Liver (tissue), 3 donors: Measurements from ENCODE around the gene TOR4A.

ENCODE experiments used
- CTCF ChIP-seq: fragments of 150-350 bp; IDR thresholded peaks from 2 replicates; pipeline ENCODE4 v1.5.1; 2017; ENCODE audit warnings: improper control_type of control experiment, low read depth, low read length; ENCODE audit not compliant: missing input control
- EGR1 ChIP-seq, 2 donors: IDR thresholded peaks; 2 replicates each; pipeline ENCODE4 v1.6.1; 2016 to 2018; ENCODE audit warnings: antibody characterized with exemption in 2 of 2, low read depth in 2 of 2
- FOXA1 ChIP-seq: IDR thresholded peaks from 2 replicates; pipeline ENCODE4 v1.6.1; 2016; ENCODE audit warnings: antibody characterized with exemption
- JUND ChIP-seq, 2 donors: IDR thresholded peaks; 2 replicates each; pipeline ENCODE4 v1.6.1; 2016; ENCODE audit warnings: antibody characterized with exemption in 2 of 2
- RAD21 ChIP-seq, 2 donors: IDR thresholded peaks; 2 replicates each; pipeline ENCODE4 v1.6.1; 2016; ENCODE audit warnings: antibody characterized with exemption in 2 of 2, mild to moderate bottlenecking in 2 of 2
- TAF1 ChIP-seq: conservative IDR thresholded peaks from 2 replicates; pipeline ENCODE4 v1.6.1; 2016; ENCODE audit warnings: antibody characterized with exemption, mild to moderate bottlenecking
- YY1 ChIP-seq: IDR thresholded peaks from 2 replicates; pipeline ENCODE4 v1.6.1; 2016; ENCODE audit warnings: antibody characterized with exemption, mild to moderate bottlenecking
- TF ChIP-seq, protein P1 (sequence below): IDR thresholded peaks from 2 replicates; pipeline ENCODE4 v1.6.1; 2016; ENCODE audit warnings: antibody characterized with exemption
- TF ChIP-seq, protein P2 (sequence below): IDR thresholded peaks from 2 replicates; pipeline ENCODE4 v1.6.1; 2016; ENCODE audit warnings: antibody characterized with exemption
- donor health status: healthy.
- donor health status: healthy.

DNA sequence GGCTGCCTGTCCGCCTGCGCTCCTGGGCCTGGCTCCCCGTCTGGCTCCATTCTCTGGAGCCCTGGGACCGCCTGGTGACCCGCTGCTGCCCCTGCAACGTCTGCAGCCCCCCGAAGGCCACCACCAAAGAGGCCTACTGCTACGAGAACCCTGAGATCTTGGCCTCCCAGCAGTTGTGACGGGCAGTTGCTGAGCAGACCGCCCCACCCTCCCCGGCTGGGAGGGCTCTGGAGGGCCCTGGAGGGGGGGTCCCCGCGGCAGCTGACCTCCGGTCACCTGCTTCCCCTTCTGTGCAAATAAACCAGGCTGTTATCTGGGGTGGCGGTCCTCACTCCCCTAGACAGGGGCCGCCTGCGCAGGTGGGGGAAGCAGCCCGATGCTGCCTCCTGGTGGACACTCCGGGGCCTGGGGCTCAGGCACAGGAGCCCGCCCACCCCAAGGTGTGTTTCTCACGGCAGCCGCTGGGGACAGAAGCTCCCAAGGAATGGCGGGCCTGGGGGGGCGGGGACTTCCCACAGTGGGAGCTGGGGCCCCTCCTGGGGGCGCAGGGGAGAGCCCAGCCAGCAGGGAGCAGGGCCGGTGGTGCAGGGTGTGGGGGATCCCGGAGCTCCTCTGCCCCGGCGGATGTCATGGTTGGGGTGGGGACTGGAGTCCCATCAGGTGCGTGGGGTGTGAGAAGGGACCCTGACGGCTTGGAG is 41.1 kb upstream of the TOR4A start:
- no peak for TF ChIP-seq YY1
- peak; percentile 100 for TF ChIP-seq CTCF
- TF ChIP-seq, protein P1, sequence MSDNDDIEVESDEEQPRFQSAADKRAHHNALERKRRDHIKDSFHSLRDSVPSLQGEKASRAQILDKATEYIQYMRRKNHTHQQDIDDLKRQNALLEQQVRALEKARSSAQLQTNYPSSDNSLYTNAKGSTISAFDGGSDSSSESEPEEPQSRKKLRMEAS: no peak
- no peak for TF ChIP-seq EGR1 (IDR thresholded peaks at IDR 0.05; ENCODE audit: low read depth in 2 of 2)
- TF ChIP-seq, protein P2, sequence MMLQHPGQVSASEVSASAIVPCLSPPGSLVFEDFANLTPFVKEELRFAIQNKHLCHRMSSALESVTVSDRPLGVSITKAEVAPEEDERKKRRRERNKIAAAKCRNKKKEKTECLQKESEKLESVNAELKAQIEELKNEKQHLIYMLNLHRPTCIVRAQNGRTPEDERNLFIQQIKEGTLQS: no peak
- TF ChIP-seq RAD21 (IDR thresholded peaks at IDR 0.05): peak; percentile 89 to 93
- TF ChIP-seq JUND (IDR thresholded peaks at IDR 0.05): no peak
- no peak for TF ChIP-seq TAF1
- TF ChIP-seq FOXA1: no peak
